GM12872 (cell line): Measurements from ENCODE around the gene MOB4.

ENCODE experiments used
- TF ChIP-seq, protein P1 (sequence below): IDR thresholded peaks from 3 replicates; pipeline ENCODE4 v1.5.1; 2011; ENCODE audit warnings: low read depth, mild to moderate bottlenecking, low read length, moderate library complexity; ENCODE audit not compliant: insufficient read depth

MOB4 gene

DNA sequence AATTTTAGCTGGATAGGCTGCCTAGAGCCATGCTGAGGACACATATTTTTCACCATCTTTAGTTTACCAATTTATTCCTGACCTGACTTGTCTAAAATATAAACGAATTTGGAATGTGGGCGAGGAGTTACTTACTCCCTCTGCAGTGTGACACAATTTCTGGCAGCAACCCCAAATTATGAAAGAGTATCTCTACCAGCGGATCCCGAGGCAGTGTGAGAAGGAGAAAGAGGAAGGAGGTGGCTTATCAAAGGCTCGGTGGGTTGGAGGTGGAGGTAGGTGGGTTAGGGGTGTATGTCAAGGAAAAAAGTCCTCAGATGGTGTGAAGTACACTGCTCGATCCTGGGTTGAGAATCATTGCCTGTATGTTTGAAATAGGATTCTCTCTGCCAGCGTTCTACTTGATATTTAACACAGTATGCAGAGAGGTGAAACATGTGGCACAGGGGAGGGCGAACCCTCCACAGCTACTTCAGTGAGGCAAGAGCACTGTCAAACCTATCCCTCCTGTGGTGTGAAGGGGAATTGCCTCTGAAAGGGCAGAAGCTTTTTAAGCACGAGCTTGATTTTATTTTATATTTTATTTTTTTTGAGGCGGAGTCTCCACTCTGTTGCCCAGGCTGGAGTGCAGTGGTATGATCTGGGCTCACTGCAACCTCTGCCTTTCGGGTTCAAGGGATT, 83.6 kb downstream of the MOB4 start:
- TF ChIP-seq, protein P1, sequence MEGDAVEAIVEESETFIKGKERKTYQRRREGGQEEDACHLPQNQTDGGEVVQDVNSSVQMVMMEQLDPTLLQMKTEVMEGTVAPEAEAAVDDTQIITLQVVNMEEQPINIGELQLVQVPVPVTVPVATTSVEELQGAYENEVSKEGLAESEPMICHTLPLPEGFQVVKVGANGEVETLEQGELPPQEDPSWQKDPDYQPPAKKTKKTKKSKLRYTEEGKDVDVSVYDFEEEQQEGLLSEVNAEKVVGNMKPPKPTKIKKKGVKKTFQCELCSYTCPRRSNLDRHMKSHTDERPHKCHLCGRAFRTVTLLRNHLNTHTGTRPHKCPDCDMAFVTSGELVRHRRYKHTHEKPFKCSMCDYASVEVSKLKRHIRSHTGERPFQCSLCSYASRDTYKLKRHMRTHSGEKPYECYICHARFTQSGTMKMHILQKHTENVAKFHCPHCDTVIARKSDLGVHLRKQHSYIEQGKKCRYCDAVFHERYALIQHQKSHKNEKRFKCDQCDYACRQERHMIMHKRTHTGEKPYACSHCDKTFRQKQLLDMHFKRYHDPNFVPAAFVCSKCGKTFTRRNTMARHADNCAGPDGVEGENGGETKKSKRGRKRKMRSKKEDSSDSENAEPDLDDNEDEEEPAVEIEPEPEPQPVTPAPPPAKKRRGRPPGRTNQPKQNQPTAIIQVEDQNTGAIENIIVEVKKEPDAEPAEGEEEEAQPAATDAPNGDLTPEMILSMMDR: peak; percentile 74

DNA sequence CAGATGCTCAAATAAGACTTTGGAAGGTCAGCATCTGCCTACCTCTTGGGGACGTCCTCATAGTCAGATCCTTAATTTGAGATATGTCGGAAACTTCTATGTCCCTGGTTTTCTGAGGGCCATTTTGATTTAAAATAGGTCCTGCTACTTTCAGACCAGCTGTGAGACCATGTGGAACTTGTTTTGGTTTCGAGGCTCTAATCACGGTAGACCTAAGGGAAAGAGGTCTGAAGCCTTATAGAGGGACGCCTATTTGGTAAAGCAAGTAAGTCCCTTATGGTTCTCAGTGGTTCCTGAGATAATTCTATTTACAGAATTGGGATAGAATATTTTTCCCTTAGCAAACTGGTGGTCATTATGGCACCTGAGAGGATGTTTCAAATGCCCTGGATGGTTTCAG, 84.4 kb downstream of the MOB4 start:
- TF ChIP-seq, protein P1: no peak

DNA sequence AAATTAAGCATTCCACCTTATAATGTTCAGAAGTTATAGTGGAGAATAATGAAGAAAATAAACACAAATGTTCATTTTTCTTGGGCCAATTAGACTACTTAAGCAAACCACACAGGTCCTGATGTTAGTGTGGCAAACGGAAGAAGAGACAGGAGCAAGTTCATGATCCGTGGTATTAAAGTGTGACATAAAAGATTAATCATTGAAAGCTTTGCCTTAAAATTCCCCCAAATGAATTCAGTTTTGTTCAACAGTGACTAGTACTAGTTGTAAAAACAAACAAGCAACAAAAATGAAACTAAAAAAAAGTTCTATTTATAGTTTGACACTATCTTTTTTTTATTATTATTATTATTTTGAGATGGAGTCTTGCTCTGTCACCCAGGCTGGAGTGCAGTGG, 85.9 kb downstream of the MOB4 start:
- TF ChIP-seq, protein P1: no peak
